ENCODE results near the gene PRKAA2.

The PRKAA2 gene

GRCh38 chr1:56654126-56654923, 9.2 kb downstream of the PRKAA2 start:
- DNase-seq (ENCODE audit: low read depth) = peak; percentile 18

GRCh38 chr1:56655991-56656613, 11.0 kb downstream of the PRKAA2 start:
- DNase-seq (ENCODE audit: low read depth) = no peak

GRCh38 chr1:56658254-56658653, 13.1 kb downstream of the PRKAA2 start:
- no peak for DNase-seq (ENCODE audit: low read depth)

GRCh38 chr1:56660293-56660692, 15.2 kb downstream of the PRKAA2 start:
- DNase-seq (ENCODE audit: low read depth) = no peak

- DNase-seq (ENCODE audit: low read depth) = no peak
Measured at GRCh38 chr1:56663846-56664245, 18.7 kb downstream of the PRKAA2 start.

GRCh38 chr1:56665384-56665783, 20.3 kb downstream of the PRKAA2 start:
- no peak for DNase-seq (ENCODE audit: low read depth)

- no peak for DNase-seq (ENCODE audit: low read depth)
Measured at GRCh38 chr1:56666112-56666608, 21.0 kb downstream of the PRKAA2 start.

- DNase-seq (ENCODE audit: low read depth) = no peak
Measured at GRCh38 chr1:56670350-56670749, 25.2 kb downstream of the PRKAA2 start.

GRCh38 chr1:56671085-56671484, 26.0 kb downstream of the PRKAA2 start:
- DNase-seq (ENCODE audit: low read depth) = no peak

GRCh38 chr1:56671542-56671941, 26.4 kb downstream of the PRKAA2 start:
- no peak for DNase-seq (ENCODE audit: low read depth)

GRCh38 chr1:56672579-56672978, 27.5 kb downstream of the PRKAA2 start:
- no peak for DNase-seq (ENCODE audit: low read depth)

- no peak for DNase-seq (ENCODE audit: low read depth)
Measured at GRCh38 chr1:56675763-56676162, 30.6 kb downstream of the PRKAA2 start.

- peak; percentile 81 for DNase-seq (ENCODE audit: low read depth)
Measured at GRCh38 chr1:56676571-56677035, 31.5 kb downstream of the PRKAA2 start.

GRCh38 chr1:56683569-56683968, 38.5 kb downstream of the PRKAA2 start:
- DNase-seq (ENCODE audit: low read depth) = no peak

GRCh38 chr1:56686169-56686568, 41.1 kb downstream of the PRKAA2 start:
- DNase-seq (ENCODE audit: low read depth) = peak; percentile 46

- DNase-seq (ENCODE audit: low read depth) = peak; percentile 7
Measured at GRCh38 chr1:56688522-56689026, 43.5 kb downstream of the PRKAA2 start.

- DNase-seq (ENCODE audit: low read depth) = no peak
Measured at GRCh38 chr1:56696663-56697062, 51.5 kb downstream of the PRKAA2 start.

GRCh38 chr1:56703747-56704146, 58.6 kb downstream of the PRKAA2 start:
- DNase-seq (ENCODE audit: low read depth) = no peak

GRCh38 chr1:56707379-56707778, 62.3 kb downstream of the PRKAA2 start:
- DNase-seq (ENCODE audit: low read depth) = no peak

GRCh38 chr1:56709269-56709880, 64.3 kb downstream of the PRKAA2 start:
- DNase-seq (ENCODE audit: low read depth) = peak; percentile 50

GRCh38 chr1:56709995-56710394, 64.9 kb downstream of the PRKAA2 start:
- no peak for DNase-seq (ENCODE audit: low read depth)

GRCh38 chr1:56710646-56711045, 65.5 kb downstream of the PRKAA2 start:
- peak; percentile 37 for DNase-seq (ENCODE audit: low read depth)

- DNase-seq (ENCODE audit: low read depth) = no peak
Measured at GRCh38 chr1:56712150-56712549, 67.0 kb downstream of the PRKAA2 start.
